Mucosa of stomach (tissue), 1 donor: ENCODE data around the gene MEGF6.

Source experiments
- H3K27me3 ChIP-seq: one replicate; pipeline ENCODE4 v1.7.0; 2013; ENCODE audit warnings: mild to moderate bottlenecking, low read length; ENCODE audit not compliant: control insufficient read depth, insufficient read depth
- H3K36me3 ChIP-seq: one replicate; pipeline ENCODE4 v1.7.0; 2013; ENCODE audit warnings: low read length; ENCODE audit not compliant: control insufficient read depth, insufficient read depth
- H3K4me1 ChIP-seq: one replicate; pipeline ENCODE4 v1.7.0; 2013; ENCODE audit warnings: mild to moderate bottlenecking, low read length; ENCODE audit not compliant: control insufficient read depth, insufficient read depth
- H3K4me3 ChIP-seq: one replicate; pipeline ENCODE4 v1.7.0; 2013; ENCODE audit warnings: low read length
- H3K9ac ChIP-seq: one replicate; pipeline ENCODE4 v1.7.0; 2013; ENCODE audit warnings: mild to moderate bottlenecking, low read length, moderate library complexity
- H3K9me3 ChIP-seq: one replicate; pipeline ENCODE4 v1.7.0; 2013; ENCODE audit warnings: mild to moderate bottlenecking, low read length, moderate library complexity; ENCODE audit not compliant: control insufficient read depth
- donor health status: Pancreatic carcinoma.

Gene MEGF6

DNA sequence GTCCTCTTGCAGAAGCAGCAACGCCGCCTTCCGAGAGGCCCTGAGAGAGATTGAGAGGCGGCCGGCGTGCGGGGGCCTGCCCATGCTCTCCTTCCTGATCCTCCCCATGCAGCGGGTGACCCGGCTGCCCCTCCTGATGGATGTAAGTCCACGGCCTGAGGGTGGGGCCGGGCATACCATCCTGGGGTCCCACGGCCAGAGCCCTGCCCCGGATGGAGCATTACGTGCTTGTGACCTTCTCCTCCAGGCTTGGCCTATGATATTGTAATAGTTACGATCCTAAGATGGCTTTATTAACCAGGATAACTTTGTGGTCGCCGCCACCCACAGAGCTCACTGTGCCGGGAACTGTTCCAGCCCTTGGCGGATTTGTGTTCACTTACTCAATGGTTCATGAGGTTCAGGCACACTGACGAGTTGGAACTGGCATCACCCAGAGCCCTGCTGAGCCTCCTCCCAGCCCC is 137.9 kb downstream of the MEGF6 start:
- H3K9ac ChIP-seq, result no peak overlapping the region
- peaks cover 5% of the 10 kb centered on the region for H3K36me3 ChIP-seq
- H3K4me1 ChIP-seq, result peaks cover 25% of the 10 kb centered on the region
- H3K4me3 ChIP-seq, result no peak overlapping the region
- H3K27me3 ChIP-seq, result no peaks in the 10 kb centered on the region
- no peaks in the 10 kb centered on the region for H3K9me3 ChIP-seq

- Histone ChIP-seq H3K4me1 (peaks cover 29% of the 10 kb centered on the region), H3K9me3 (no peaks in the 10 kb centered on the region), H3K4me3 (no peak overlapping the region), H3K27me3 (no peaks in the 10 kb centered on the region), H3K9ac (no peak overlapping the region), H3K36me3 (peaks cover 5% of the 10 kb centered on the region)
Measured at GRCh38 chr1:3472906-3473305, 138.4 kb downstream of the MEGF6 start.

DNA sequence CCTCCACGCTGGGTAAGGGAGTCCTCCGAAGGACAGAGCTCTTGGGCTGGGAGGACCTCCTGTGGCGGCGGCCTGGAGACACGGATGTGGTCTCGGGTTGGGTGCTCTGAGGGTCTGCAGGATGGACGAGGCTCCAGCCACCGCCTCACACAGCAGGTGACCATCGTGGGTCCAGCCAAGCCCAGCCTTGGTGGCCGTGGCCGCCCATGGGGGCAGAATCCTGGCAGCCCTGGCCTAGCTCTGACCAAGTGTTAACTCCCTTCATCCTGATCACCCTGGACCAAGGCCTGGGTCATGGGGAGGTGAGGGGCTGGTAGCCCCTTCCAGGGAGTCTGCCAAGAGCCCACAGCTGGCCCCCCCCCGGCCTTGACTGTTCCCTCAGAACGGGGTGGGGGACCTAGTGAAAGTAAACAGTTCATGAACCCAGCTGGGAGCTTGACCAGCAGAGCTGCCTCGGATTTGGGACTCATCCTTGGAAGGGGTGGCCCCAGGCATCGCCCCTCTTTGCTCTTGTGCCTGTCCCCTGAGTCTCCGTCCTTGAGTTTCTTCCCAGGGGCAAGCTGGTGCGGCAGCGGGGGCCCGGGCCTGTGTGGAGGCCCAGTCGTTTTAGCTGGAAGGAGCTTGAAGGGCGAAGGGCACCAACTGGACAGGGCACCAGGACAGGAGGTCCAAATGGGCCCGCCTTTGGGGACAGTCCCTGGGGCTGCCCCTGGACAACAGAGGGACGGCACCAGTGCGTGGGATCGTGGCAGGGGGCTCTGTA is 139.0 kb downstream of the MEGF6 start:
- peaks cover 35% of the 10 kb centered on the region for H3K4me1 ChIP-seq
- H3K9ac ChIP-seq, result no peak overlapping the region
- peaks cover 5% of the 10 kb centered on the region for H3K36me3 ChIP-seq
- H3K9me3 ChIP-seq, result no peaks in the 10 kb centered on the region
- H3K27me3 ChIP-seq, result no peaks in the 10 kb centered on the region
- no peak overlapping the region for H3K4me3 ChIP-seq

- no peaks in the 10 kb centered on the region for H3K9me3 ChIP-seq
- H3K9ac ChIP-seq, result no peak overlapping the region
- H3K4me3 ChIP-seq, result no peak overlapping the region
- H3K4me1 ChIP-seq, result peaks cover 43% of the 10 kb centered on the region
- H3K36me3 ChIP-seq, result peaks cover 5% of the 10 kb centered on the region
- H3K27me3 ChIP-seq, result no peaks in the 10 kb centered on the region
Measured at GRCh38 chr1:3471356-3472087, 139.8 kb downstream of the MEGF6 start.

DNA sequence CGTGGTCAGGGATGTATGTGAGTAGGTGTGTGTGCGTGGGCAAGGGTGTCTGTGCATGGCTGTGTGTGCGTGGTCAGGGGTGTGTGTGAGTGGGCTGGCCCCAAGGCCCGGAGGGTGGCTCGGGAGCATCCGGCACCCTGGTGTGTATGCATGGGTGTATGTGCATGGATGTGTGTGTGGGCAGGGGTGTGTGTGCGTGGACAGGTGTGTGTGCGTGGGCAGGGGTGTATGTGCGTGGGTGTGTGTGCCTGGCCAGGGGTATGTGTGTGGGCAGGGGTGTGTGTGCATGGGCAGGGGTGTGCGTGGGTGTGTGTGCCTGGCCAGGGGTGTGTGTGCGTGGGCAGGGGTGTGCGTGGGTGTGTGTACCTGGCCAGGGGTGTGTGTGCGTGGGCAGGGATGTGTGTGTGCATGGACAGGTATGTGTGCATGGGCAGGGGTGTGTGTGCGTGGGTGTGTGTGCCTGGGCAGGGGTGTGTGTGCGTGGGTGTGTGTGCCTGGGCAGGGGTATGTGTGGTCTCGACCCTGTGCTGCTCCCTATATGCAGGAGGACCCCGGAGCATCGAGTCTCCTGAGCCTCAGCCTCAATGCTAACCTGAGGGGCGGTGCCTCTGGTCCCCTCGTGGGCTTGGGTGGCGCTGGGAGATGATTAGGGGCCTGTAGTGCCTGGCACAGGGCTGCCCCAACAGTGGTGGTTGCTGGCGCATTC is 140.5 kb downstream of the MEGF6 start:
- Histone ChIP-seq H3K4me3 (no peak overlapping the region), H3K9ac (no peak overlapping the region), H3K36me3 (peaks cover 5% of the 10 kb centered on the region), H3K4me1 (peaks cover 50% of the 10 kb centered on the region), H3K9me3 (no peaks in the 10 kb centered on the region), H3K27me3 (no peaks in the 10 kb centered on the region)

- Histone ChIP-seq H3K4me1 (peaks cover 51% of the 10 kb centered on the region), H3K4me3 (no peak overlapping the region), H3K9me3 (no peaks in the 10 kb centered on the region), H3K27me3 (no peaks in the 10 kb centered on the region), H3K36me3 (peaks cover 5% of the 10 kb centered on the region), H3K9ac (no peak overlapping the region)
Measured at GRCh38 chr1:3469849-3470649, 141.3 kb downstream of the MEGF6 start.

DNA sequence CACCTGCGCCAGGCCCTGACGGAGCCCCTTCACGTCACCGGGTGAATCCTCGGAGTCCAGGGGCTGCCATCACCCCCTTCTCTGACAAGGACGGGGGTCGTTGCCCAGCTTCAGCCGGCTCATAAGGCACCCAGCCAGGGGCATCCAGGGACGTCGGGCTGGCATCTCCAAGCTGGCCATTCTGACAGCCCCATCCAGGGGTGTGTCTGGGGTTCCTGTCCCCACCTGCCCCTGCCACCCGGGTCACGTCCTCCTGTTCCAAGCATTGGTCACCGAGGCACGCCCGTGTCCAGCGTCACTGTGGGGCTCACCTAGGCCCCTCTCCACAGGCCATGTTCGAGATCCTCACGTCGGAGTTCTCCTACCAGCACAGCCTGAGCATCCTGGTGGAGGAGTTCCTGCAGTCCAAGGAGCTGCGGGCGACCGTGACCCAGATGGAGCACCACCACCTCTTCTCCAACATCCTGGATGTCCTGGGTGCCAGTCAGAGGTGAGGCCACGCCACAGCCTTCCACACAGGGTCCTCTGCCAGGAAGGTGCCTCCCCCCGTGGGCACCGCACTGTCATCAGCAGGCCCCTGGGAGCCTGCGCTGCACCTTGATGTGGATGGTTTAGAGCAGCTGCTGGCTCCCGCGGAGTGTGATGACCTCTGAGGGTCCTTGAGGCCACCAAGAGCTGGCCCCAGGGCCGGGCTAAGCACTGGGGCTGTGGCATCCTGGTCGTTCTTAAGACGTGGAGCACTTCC is 142.0 kb downstream of the MEGF6 start:
- H3K9ac ChIP-seq, result no peak overlapping the region
- H3K4me1 ChIP-seq, result peaks cover 51% of the 10 kb centered on the region
- no peaks in the 10 kb centered on the region for H3K9me3 ChIP-seq
- peaks cover 5% of the 10 kb centered on the region for H3K36me3 ChIP-seq
- no peak overlapping the region for H3K4me3 ChIP-seq
- H3K27me3 ChIP-seq, result no peaks in the 10 kb centered on the region

DNA sequence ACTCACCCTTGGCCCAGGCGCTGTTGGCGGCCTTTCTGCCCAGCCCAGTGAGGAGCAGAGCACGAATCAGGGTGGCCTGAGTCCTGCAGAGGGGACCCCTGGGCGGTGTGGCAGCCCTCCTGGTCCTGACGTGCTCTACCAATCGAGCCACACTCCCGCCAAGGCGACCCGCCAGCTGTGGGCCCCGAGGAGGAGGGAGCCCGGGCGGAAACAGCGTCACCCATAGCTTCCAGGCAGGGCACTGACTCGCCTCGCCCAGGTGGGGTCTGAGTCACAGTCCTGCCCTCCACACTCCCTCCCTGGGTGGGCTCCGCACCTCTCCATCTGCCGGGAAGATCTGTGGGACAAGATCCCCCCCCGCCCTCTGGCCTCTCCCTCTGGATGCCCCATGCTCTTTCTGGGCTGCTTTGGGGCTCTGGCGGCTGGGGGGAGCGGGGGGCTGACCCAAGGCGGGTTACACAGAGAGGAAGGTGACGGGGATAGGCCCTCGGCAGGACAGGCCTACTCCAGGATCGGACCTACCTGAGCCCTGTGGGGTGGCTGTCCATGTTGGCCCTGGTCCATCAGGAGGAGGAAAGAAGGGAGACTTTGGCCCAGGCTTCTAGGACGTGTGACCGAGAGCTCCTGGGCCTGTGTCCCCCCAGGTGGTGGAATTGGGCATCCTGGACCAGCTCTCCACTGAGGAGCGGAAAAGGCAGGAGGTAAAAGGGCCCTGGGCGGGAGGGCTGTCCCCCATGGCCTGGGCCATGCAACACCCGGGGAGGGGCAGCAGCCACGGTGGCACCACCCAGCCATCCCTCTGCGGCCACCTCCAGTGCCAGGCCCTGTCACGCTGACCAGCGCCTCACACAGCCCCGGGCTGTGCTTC is 142.8 kb downstream of the MEGF6 start:
- Histone ChIP-seq H3K27me3 (no peaks in the 10 kb centered on the region), H3K9me3 (no peaks in the 10 kb centered on the region), H3K4me3 (no peak overlapping the region), H3K4me1 (peaks cover 51% of the 10 kb centered on the region), H3K36me3 (no peaks in the 10 kb centered on the region), H3K9ac (no peak overlapping the region)

DNA sequence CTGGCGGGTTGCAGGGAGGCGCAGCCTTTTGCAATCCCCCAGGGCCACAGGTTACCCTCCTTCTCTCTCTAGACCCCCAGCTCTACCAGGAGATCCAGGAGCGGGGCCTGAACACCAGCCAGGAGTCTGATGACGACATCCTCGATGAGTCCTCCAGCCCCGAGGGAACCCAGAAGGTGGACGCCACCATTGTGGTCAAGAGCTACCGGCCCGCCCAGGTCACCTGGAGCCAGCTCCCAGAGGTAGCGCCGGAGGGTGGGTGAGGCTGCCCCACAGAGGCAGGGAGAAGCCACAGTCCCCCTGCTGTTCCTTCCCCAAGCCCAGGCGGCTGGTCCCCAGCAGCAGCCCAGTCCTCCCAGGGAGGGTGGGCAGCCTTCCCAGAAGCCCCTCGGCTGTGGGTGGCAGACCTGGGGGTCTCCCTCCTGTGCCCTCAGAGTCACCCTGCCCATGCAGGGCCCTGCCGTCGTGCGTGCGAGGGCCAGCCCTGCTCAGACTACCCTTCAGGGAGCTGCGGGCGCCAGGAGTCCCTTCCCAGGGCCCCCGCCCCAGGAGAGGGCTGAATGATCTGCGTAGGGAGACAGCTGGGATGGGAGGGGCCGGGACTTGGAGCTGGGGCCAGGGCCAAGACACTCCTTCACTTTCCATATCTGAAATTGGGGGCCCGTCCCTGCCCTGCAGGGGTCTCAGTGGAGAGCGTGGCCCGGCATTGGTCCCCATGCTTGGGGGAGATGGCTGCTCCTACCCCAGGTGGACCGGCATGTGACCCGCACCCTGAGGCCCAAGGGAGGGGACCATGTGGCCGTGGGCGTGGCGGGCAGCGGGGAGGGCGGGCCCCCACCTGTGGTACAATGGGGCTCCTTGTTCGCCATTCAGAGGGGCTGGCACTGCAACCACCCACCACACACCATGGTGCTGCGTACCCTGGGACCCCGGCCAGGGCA is 143.9 kb downstream of the MEGF6 start:
- H3K27me3 ChIP-seq, result no peaks in the 10 kb centered on the region
- peaks cover 58% of the 10 kb centered on the region for H3K4me1 ChIP-seq
- no peaks in the 10 kb centered on the region for H3K36me3 ChIP-seq
- no peaks in the 10 kb centered on the region for H3K9me3 ChIP-seq
- H3K9ac ChIP-seq, result peak overlapping the region; percentile 9
- no peak overlapping the region for H3K4me3 ChIP-seq
